A172 (cell line): Measurements from ENCODE around the gene ARHGDIG. TPM values are rescaled to one million over a fixed set of nuclear protein-coding genes. Genes with fewer than 3 reads are reported as not detected.

ENCODE experiments used
- DNase-seq: peaks from one replicate; pipeline ENCODE4 v3.0.0-alpha.2; 2015; ENCODE audit warnings: low spot score
- total RNA-seq: library from RNA; depleted of rRNA; stranded (reverse); fragments of >200 nt; shearing (Covaris generic); gene quantifications from 2 replicates; pipeline ENCODE4 v1.2.3, GENCODE V29; 2014

ARHGDIG gene
- total RNA-seq, 1 experiment from 2014 or later, result 1.1 TPM

DNA sequence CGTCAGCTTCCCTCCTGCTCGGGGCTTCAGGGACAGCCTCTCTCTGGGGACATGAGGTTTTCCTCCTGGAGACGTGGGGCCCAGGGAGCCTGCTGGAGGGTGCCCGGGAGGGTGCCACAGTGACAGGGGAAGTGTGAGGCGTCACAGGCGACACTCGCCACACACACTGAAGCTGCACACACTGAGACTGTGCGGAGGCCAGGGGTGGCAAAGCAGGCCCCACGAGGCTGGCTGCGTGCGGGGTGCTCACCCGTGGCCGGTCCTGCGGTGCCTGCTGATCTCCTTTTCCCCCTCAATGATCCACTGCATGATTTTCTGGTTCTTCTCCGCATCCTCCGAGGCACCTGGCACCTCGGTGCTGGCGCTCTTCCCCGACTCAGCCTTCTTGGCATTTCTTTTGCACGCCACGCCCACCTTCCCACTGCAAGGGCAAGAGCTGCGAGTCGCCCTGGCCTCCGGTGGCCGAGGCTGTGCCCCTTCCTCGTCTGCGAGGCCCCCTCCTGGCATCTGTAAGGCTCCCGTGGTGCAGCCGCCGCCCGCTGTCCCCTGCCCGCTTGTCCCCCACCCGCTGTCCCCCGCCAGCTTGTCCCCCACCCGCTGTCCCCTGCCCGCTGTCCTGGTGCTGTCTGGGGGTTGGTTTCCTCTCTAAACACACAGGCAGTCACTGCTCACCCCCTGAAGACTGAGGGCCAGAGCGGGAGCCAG is 16.6 kb downstream of the ARHGDIG start:
- DNase-seq, result no peak

DNA sequence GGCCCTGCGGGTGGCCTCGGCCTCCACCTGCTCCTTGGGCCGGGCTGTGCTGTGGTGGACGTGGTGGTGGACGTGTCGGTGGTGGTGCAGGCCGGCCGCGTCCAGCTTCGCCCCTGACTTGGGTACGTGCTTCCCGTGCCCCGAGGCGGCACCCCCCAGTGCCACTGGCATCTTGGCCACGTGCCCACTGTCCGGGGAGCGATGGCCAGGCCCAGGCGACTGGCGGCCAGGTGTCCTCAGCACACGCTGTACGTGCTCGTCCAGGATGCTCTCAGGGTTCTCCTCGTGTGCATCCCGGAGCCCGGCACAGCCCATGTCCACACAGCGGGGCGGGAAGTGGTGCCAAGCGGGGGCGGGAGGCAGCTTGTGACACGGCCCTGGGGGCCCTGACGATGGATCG is 17.4 kb downstream of the ARHGDIG start:
- no peak for DNase-seq

- no peak for DNase-seq
These were observed 20.8 kb downstream of the ARHGDIG start for GRCh38 chr16:301235-301634.

DNA sequence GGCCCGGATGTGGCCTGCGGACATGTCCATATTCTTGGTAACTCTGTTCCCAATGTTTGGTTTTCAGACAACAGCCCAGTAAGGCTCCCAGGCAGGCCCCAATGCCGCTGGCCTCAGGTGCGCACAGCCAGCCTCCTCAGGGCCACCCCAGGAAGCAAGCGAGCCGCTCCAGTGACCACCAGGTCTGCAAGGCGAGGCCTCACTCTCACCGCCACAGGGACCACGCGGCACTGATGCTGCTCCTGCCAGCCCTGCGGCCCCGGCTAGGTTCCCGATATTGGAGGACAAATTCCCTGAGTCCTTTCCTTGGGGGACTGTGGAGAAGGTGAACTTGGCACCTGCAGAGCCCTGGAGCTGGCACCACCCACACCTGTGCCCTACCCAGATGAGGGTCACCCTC is 21.6 kb downstream of the ARHGDIG start:
- DNase-seq, result no peak

DNA sequence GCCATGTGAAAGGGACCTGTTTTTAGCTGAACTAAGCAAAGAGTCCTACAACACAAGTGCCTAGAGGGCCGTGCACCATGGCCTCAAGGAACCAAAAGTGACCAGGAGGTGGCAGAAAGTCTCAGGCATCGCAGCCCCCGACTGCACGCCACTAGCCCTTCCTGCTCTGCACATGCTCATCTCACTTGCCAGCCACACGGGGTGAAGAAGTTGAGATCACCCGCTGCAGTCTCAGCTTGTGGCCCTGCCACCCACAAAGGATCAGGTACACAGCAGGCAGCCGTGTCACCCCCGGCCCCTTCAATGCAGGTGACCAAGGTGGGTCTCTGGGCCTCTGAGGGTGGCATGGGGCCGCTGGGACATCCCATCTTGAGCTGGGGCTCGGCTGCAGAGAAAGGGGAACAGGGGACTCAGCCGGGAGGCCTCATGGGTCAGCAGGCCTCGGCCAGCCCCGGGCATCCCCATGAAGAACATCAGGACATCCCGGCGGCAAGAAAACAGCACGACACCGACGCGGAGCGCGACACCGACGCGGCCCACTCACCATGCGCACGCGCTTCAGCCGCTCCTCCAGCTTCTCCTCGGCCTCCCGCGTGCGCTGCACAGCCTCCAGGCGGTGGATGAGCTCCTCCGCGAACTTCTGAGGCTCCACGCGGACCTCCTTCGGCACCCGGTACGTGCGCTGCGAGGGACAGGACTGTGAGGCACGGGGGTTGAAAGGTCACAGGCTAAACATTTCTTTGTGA is 23.5 kb downstream of the ARHGDIG start:
- DNase-seq, result no peak

- DNase-seq, result no peak
These were observed 25.7 kb downstream of the ARHGDIG start for GRCh38 chr16:305916-306626.

DNA sequence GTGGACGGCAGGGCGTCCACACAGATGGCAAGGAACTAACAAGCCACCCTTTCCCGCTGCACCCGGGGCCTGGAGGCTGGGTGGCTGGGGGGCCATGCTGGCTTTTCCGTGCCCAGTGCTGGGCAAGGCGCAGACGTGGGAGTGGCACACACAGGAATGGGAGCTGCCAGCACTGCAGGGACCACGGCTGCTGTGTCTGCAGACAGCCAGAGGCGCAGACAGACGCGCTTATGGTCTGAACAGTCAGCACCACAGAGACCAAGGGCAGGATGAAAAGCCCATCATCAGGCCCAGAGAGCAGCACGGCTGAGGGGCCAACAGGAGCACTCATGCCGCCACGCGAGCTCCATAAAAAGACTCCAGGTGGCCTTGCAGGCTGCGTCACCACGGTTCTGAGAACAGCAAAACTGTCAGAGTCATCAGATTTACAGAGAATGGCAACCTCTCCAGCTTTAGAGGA is 26.6 kb downstream of the ARHGDIG start:
- no peak for DNase-seq

DNA sequence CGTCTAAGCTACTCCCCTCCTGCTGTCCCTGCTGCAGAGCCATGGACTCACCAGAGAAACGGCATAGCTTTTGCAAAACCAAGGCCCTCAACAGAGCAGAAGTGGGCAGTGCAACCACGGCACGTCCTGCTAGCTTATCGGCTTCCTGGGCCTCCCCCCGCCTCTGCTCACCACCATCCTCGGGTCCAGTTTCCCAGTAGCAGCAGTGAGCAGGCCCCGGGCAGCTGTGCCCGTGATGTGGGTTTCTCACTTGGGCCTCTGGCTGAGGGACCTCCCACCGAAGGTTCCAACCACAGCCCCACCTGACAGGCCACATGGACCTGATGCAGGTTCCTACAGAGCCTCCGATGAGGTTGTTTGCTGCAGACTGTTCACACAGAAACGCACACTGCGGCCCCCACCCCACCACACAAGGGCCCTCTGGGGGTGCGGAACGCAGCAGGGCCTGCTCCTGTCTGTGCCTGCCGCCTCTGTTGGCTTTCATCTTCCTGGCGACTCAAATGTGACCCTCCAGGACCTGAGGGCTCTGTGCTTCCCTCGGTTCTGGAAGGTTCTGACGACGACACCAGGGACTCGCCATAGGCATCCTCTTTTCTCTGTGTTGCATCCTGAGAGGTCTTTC is 27.4 kb downstream of the ARHGDIG start:
- DNase-seq, result no peak

DNA sequence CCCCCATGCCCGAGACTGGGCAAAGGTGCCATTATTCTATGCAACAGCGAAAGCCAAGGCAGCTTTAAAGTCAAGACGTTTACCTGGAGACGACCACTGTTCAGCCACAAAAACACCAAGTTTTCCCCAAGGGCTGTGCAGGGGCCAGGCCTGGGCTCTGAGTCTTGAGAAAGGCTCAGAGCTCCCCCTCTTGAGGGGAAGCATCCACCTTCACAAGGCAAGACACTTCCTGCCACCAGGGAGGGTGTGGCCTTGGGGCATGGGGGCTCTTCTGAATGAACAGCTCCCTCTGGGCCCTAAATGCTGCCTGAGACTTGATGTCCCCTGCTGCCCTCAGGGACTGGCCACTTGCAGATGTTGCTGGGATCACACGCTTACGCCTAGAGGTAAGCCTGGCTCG is 29.1 kb downstream of the ARHGDIG start:
- no peak for DNase-seq

- no peak for DNase-seq
These were observed 31.3 kb downstream of the ARHGDIG start for GRCh38 chr16:311725-312124.

GRCh38 chr16:314351-314750 is 34.0 kb downstream of the ARHGDIG start:
- DNase-seq, result no peak

DNA sequence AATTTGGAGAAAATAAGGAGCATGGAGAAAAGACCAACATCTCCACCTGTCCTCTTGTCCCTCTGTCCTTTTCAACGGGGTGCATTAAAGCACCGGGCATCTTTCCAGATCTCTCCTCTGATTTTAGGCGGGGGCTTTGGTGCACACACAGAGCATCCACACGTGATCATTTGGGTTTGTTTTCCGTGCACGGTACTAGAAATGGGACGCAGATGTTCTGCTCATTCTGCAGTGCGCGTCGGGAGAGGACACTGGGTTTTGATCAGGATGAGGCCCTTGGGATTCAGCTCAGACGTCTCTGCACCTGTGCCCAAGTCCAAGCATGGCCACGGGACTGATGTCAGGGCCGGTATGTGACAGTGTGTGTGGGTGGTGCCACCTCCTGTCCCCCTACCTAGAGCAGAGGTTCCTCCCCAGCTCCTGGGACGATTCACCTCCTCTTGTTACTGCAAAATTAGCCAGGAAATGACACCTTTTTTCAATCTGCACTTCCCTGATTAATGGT is 34.5 kb downstream of the ARHGDIG start:
- no peak for DNase-seq

DNA sequence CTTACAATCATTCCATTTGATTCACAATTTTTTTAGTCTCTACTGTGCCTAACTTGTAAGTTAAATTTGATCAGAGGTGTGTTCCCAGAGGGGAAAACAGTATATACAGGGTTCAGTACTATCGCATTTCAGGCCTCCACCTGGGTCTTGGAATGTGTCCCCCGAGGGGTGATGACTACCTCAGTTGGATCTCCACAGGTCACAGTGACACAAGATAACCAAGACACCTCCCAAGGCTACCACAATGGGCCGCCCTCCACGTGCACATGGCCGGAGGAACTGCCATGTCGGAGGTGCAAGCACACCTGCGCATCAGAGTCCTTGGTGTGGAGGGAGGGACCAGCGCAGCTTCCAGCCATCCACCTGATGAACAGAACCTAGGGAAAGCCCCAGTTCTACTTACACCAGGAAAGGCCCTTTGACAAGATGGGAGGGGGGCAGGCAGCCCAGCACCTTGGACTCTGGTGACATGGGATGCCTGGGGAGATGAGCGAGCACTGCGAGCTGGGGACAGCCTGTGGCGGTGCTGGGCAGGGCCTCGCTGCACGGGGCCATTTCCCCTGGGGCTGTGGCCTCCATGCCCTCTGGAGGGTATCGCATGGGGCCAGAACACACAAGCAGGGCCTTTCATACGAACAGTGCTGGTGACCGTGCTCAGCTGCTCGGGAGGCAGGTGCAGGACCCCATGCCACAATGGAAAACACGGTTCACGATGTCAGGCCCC is 36.5 kb downstream of the ARHGDIG start:
- no peak for DNase-seq

- DNase-seq, result no peak
These were observed 37.2 kb downstream of the ARHGDIG start for GRCh38 chr16:317583-317982.

GRCh38 chr16:318628-319027 is 38.2 kb downstream of the ARHGDIG start:
- no peak for DNase-seq

DNA sequence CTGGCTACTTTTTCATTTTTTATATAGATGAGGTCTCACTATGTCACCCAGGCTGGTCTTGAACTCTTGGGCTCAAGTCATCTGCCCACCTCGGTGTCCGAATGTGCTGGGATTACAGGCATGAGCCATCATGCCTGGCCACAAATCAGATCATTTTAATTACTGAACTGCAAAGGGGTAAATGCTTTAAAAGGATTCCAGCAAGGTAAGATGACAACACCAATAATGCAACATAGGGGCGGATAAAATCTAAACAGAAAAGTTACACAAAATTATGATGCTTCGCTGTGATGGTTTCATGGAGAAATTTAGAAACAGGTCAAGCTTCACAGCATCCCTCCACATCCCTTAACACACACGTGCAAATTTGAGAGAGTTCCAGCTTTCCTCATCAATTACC is 39.8 kb downstream of the ARHGDIG start:
- DNase-seq, result no peak

DNA sequence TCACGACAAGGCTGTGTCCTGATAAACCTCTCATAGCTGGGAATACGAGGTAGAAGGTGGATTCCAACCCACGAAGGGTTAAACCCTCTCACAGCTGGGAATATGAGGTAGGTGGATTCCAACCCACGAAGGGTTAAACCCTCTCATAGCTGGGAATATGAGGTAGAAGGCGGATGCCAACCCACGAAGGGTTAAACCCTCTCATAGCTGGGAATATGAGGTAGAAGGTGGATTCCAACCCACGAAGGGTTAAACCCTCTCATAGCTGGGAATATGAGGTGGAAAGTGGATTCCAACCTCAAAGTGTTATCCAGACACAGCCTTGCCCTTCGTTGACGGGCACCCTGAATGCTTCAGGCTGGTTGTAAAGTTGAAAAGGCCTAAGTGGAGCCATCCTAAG is 41.1 kb downstream of the ARHGDIG start:
- DNase-seq, result no peak

DNA sequence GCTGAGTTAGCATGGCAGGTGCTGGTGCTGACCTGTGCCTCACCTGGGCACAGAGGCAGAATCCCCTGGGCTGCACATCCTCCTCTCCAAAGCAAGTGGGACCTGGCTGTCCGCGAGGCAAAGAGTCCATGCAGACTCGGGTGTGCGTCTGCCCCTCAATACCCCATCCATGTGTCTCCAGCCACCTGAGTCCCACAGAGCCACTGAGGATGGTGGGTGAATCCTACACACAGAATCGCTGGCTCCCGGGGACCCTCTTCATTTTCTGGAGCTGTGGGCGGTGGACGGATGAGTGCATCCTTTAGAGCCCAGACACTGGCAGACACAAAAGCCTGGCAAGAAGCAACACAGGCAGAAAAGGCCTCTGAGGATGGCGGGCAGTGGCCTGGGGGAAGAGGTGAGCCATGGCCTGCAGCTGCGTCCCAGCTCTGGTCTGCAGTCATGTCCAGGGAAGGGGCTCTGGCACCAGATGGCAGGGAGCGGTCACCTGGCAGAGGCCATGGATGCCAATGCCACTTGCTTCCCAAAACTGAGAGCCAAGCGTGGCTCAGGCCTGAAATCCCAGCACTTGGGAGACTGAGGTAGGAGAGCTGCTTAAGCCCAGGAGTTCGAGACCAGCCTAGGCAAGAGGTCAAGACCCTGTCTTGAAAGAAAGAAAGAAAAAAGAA is 42.2 kb downstream of the ARHGDIG start:
- DNase-seq, result no peak

DNA sequence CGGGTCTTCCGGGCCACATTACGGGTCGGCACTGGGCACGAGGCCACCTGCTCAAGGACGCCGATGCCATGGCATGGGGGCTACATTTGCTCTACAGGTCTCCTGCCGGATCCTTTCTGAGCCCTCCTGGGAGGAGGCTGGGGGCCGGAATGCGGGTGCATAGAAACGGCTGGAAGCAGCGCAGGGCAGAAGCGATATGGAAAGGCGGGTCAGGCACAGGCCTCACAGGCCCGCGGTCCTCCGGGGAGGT is 43.7 kb downstream of the ARHGDIG start:
- DNase-seq, result no peak

DNA sequence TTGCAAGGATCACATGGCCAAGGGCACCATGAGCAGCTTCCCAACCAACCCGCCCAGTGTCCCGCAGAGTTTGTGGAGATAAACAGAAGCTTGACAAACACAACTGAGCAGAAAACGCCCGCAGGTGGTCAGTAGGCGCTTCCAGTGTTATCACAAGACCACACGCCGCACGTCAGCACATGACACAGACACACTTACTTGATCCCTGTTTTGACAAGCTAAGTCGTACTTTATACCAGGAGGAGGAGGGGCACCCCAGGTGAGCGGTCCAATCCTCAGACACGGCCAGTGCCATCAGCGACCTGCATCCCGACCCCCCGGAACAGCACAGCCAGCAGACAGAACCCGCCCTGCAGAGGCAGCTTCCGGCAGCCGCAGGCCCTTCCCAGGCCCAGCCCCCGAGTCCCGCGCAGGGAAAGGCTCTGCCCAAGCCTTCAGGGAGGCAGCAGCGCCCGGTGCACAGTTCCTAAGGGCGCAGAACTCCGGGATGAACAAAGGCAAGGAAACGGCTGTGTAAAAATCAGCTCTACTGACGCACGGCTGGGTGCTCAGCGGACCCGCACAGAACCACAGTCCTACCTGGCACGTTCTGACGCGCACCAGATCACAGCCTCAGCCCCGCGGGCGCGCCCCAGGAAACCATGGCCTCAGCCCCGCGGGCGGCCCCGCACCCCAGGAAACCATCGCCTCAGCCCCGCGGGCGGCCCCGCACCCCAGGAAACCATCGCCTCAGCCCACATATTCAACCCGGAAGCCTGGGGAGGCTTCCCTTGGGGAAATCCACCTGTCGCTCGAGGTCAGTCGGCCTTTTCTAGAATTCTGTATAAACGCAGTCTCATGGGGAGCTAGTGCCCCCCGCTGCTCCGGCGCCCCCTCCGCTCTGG is 44.3 kb downstream of the ARHGDIG start:
- no peak for DNase-seq
